Bronchial epithelial cell (primary cell): ENCODE results near the gene TBL1Y. TPM values are rescaled to one million over a fixed set of nuclear protein-coding genes. Genes with fewer than 3 reads are reported as not detected.
A peak's percentile ranks its signal among the peaks of the same experiment; 100 is the strongest.

Experiments
- DNase-seq: peaks from one replicate; pipeline ENCODE4 v3.0.0-alpha.2; 2010; ENCODE audit warnings: low read depth
- FAIRE-seq: peaks from 2 replicates; lab custom pipeline; 2011; peaks lifted over from hg19 to GRCh38; lab: Jason Lieb, UNC
- H3K27me3 ChIP-seq: 2 replicates; pipeline ENCODE4 v1.5.1; 2011; ENCODE audit warnings: low read length; ENCODE audit not compliant: control insufficient read depth, insufficient read depth
- H3K36me3 ChIP-seq: 2 replicates; pipeline ENCODE4 v1.5.1; 2011; ENCODE audit warnings: low read length; ENCODE audit not compliant: control insufficient read depth, insufficient read depth
- H3K4me3 ChIP-seq: 2 replicates; pipeline ENCODE4 v1.5.1; 2011; ENCODE audit warnings: mild to moderate bottlenecking, low read depth, low read length, control low read depth
- total RNA-seq: library from RNA; depleted of rRNA; stranded (reverse); fragments of >200 nt; gene quantifications from 2 replicates; pipeline ENCODE4 v1.2.1, GENCODE V29; 2014
- TF ChIP-seq, protein P1 (sequence below): IDR thresholded peaks from 2 replicates; pipeline ENCODE4 v1.5.1; 2011; ENCODE audit warnings: mild to moderate bottlenecking, moderate library complexity, low read length, control low read depth, inconsistent platforms; ENCODE audit not compliant: insufficient read depth, severe bottlenecking

Gene TBL1Y
- total RNA-seq, 1 donor from 2014 or later: 2.9 TPM

GRCh38 chrY:7013051-7013450 lies 102.6 kb downstream of the TBL1Y start:
- TF ChIP-seq, protein P1, sequence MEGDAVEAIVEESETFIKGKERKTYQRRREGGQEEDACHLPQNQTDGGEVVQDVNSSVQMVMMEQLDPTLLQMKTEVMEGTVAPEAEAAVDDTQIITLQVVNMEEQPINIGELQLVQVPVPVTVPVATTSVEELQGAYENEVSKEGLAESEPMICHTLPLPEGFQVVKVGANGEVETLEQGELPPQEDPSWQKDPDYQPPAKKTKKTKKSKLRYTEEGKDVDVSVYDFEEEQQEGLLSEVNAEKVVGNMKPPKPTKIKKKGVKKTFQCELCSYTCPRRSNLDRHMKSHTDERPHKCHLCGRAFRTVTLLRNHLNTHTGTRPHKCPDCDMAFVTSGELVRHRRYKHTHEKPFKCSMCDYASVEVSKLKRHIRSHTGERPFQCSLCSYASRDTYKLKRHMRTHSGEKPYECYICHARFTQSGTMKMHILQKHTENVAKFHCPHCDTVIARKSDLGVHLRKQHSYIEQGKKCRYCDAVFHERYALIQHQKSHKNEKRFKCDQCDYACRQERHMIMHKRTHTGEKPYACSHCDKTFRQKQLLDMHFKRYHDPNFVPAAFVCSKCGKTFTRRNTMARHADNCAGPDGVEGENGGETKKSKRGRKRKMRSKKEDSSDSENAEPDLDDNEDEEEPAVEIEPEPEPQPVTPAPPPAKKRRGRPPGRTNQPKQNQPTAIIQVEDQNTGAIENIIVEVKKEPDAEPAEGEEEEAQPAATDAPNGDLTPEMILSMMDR: no peak
- DNase-seq (peak; percentile 76), FAIRE-seq (no peak)
- no peak overlapping the region for H3K4me3 ChIP-seq
- H3K36me3 ChIP-seq: no peaks in the 10 kb centered on the region
- no peaks in the 10 kb centered on the region for H3K27me3 ChIP-seq

DNA sequence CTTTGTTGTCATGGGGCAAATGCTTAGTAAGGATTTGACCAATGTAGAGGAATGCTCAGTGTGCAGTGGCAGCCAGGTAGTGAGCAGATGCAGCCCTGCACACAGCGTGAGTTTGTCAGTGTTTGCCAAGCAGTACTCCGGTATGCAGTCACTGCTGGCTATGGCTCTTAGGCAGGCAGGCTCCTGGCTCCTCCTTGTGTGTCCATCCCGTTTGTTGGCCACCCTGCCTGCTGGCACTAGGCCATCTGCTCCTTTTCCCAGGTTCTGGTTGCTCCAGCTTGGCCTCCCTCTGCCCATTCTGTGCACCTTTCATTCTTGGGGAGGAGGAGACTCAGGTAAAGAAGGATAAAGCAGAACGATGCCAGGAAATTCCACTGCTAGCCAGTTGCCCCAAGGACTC lies 106.0 kb downstream of the TBL1Y start:
- Histone ChIP-seq H3K36me3 (no peaks in the 10 kb centered on the region), H3K4me3 (no peak overlapping the region), H3K27me3 (no peaks in the 10 kb centered on the region)
- TF ChIP-seq, protein P1: no peak
- DNase-seq (no peak), FAIRE-seq (no peak)

GRCh38 chrY:7017244-7018080 lies 107.0 kb downstream of the TBL1Y start:
- H3K27me3 ChIP-seq: no peaks in the 10 kb centered on the region
- DNase-seq (no peak), FAIRE-seq (no peak)
- H3K36me3 ChIP-seq: no peaks in the 10 kb centered on the region
- TF ChIP-seq, protein P1: no peak
- H3K4me3 ChIP-seq: no peak overlapping the region

- Histone ChIP-seq H3K27me3 (no peaks in the 10 kb centered on the region), H3K36me3 (no peaks in the 10 kb centered on the region), H3K4me3 (no peak overlapping the region)
- DNase-seq (peak; percentile 44), FAIRE-seq (no peak)
- TF ChIP-seq, protein P1: no peak
These were observed 128.5 kb downstream of the TBL1Y start for GRCh38 chrY:7039037-7039436.

DNA sequence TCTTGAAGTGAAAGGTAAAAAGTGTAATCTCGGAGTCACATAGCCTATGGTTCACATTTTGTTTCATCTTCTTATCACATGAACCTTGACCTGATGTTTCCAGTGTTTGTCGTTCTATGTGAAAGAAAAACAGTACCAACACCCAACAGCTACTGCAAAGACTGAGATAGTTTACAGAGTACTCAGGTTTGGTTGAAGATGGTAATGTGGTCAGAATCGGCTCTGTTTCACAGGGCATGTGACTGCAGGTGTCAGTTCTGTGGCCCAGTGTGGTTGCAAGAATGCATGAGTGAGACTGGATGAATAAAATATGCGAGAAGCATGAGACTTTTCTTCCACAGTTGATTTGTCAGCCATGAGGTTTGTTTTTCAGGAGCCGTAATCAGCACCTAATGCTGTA lies 130.2 kb downstream of the TBL1Y start:
- Histone ChIP-seq H3K36me3 (no peaks in the 10 kb centered on the region), H3K4me3 (no peak overlapping the region), H3K27me3 (no peaks in the 10 kb centered on the region)
- DNase-seq: no peak
- TF ChIP-seq, protein P1: no peak
- FAIRE-seq: no peak
